ENCODE measurements around the gene TNFRSF13B.
"Not testable (repeated sequence)": the region's sequence is repeated elsewhere in the genome, so short reads cannot be mapped to it uniquely, and the experiment has no call there.

Gene TNFRSF13B

GRCh38 chr17:16924696-16925440, 47.0 kb downstream of the TNFRSF13B start:
- no peak for DNase-seq (ENCODE audit: low read depth)

GRCh38 chr17:16923904-16924695, 47.8 kb downstream of the TNFRSF13B start:
- no peak for DNase-seq (ENCODE audit: low read depth)

GRCh38 chr17:16923097-16923903, 48.6 kb downstream of the TNFRSF13B start:
- no peak for DNase-seq (ENCODE audit: low read depth)

GRCh38 chr17:16922386-16923096, 49.4 kb downstream of the TNFRSF13B start:
- DNase-seq (ENCODE audit: low read depth): peak; percentile 21

- DNase-seq (ENCODE audit: low read depth): not testable (repeated sequence)
Measured at GRCh38 chr17:16921451-16921850, 50.5 kb downstream of the TNFRSF13B start.

GRCh38 chr17:16920628-16921020, 51.3 kb downstream of the TNFRSF13B start:
- no peak for DNase-seq (ENCODE audit: low read depth)

GRCh38 chr17:16919663-16920627, 52.0 kb downstream of the TNFRSF13B start:
- no peak for DNase-seq (ENCODE audit: low read depth)

- no peak for DNase-seq (ENCODE audit: low read depth)
Measured at GRCh38 chr17:16918443-16918842, 53.5 kb downstream of the TNFRSF13B start.

GRCh38 chr17:16917671-16918394, 54.1 kb downstream of the TNFRSF13B start:
- DNase-seq (ENCODE audit: low read depth): no peak

- no peak for DNase-seq (ENCODE audit: low read depth)
Measured at GRCh38 chr17:16916557-16916920, 55.4 kb downstream of the TNFRSF13B start.

- DNase-seq (ENCODE audit: low read depth): peak; percentile 35
Measured at GRCh38 chr17:16915752-16916556, 56.0 kb downstream of the TNFRSF13B start.

- DNase-seq (ENCODE audit: low read depth): no peak
Measured at GRCh38 chr17:16913463-16913862, 58.5 kb downstream of the TNFRSF13B start.

- DNase-seq (ENCODE audit: low read depth): no peak
Measured at GRCh38 chr17:16912021-16912962, 59.6 kb downstream of the TNFRSF13B start.

- DNase-seq (ENCODE audit: low read depth): no peak
Measured at GRCh38 chr17:16911141-16911937, 60.6 kb downstream of the TNFRSF13B start.

GRCh38 chr17:16910341-16910740, 61.6 kb downstream of the TNFRSF13B start:
- DNase-seq (ENCODE audit: low read depth): no peak

GRCh38 chr17:16909472-16910246, 62.3 kb downstream of the TNFRSF13B start:
- DNase-seq (ENCODE audit: low read depth): no peak

All from amniotic epithelial cell (primary cell).